RCC 7860 (cell line): ENCODE data around the gene SCAF4.
"Not testable (repeated sequence)": the region's sequence is repeated elsewhere in the genome, so short reads cannot be mapped to it uniquely, and the experiment has no call there.

Source experiments
- DNase-seq: peaks from one replicate; pipeline ENCODE4 v3.0.0-alpha.2; 2015; ENCODE audit warnings: low spot score
- FAIRE-seq: peaks from 2 replicates; lab custom pipeline; 2012; peaks lifted over from hg19 to GRCh38; lab: Jason Lieb, UNC

SCAF4 gene

GRCh38 chr21:31673321-31673912 is 58.5 kb downstream of the SCAF4 start:
- no peak for FAIRE-seq

GRCh38 chr21:31671931-31672330 is 60.0 kb downstream of the SCAF4 start:
- no peak for FAIRE-seq
- no peak for DNase-seq

More at GRCh38 chr21:31673321-31673912, 58.5 kb downstream of the SCAF4 start:
- DNase-seq: no peak

- FAIRE-seq (no peak), DNase-seq (no peak)
These were observed 60.7 kb downstream of the SCAF4 start for GRCh38 chr21:31671146-31671716.

- DNase-seq (no peak), FAIRE-seq (no peak)
These were observed 61.8 kb downstream of the SCAF4 start for GRCh38 chr21:31670070-31670469.

GRCh38 chr21:31668651-31669491 is 63.0 kb downstream of the SCAF4 start:
- no peak for DNase-seq
- no peak for FAIRE-seq

GRCh38 chr21:31667639-31668038 is 64.3 kb downstream of the SCAF4 start:
- DNase-seq (no peak), FAIRE-seq (no peak)

GRCh38 chr21:31667132-31667531 is 64.8 kb downstream of the SCAF4 start:
- no peak for FAIRE-seq
- DNase-seq: no peak

GRCh38 chr21:31666445-31667010 is 65.4 kb downstream of the SCAF4 start:
- FAIRE-seq (no peak), DNase-seq (no peak)

- DNase-seq, FAIRE-seq: not testable (repeated sequence)
These were observed 66.0 kb downstream of the SCAF4 start for GRCh38 chr21:31665869-31666268.

GRCh38 chr21:31665397-31665796 is 66.5 kb downstream of the SCAF4 start:
- no peak for DNase-seq

GRCh38 chr21:31663584-31664249 is 68.2 kb downstream of the SCAF4 start:
- FAIRE-seq: no peak
- no peak for DNase-seq

More at GRCh38 chr21:31665397-31665796, 66.5 kb downstream of the SCAF4 start:
- FAIRE-seq: no peak

GRCh38 chr21:31660591-31660990 is 71.3 kb downstream of the SCAF4 start:
- FAIRE-seq: no peak
- no peak for DNase-seq

GRCh38 chr21:31660259-31660565 is 71.7 kb downstream of the SCAF4 start:
- no peak for FAIRE-seq
- no peak for DNase-seq

- no peak for FAIRE-seq
- peak; percentile 80 for DNase-seq
These were observed 72.2 kb downstream of the SCAF4 start, which contains the start of gene SOD1 for GRCh38 chr21:31659536-31660258. Gene SOD1, plus strand, starts transcription at chr21:31659693. Its CDS starts 77 bp downstream, at chr21:31659770.

- no peak for FAIRE-seq
These were observed 72.7 kb downstream of the SCAF4 start for GRCh38 chr21:31659286-31659535.

GRCh38 chr21:31658053-31658452 is 73.9 kb downstream of the SCAF4 start:
- FAIRE-seq (no peak), DNase-seq (no peak)

More at GRCh38 chr21:31659286-31659535, 72.7 kb downstream of the SCAF4 start:
- DNase-seq: no peak

- DNase-seq (peak; percentile 36), FAIRE-seq (no peak)
These were observed 75.5 kb downstream of the SCAF4 start for GRCh38 chr21:31656199-31657095.

GRCh38 chr21:31654821-31655580 is 76.9 kb downstream of the SCAF4 start:
- DNase-seq, FAIRE-seq: not testable (repeated sequence)

GRCh38 chr21:31654340-31654739 is 77.6 kb downstream of the SCAF4 start:
- DNase-seq (no peak), FAIRE-seq (no peak)
